Measurements from ENCODE around the gene PYDC1.

- TF ChIP-seq CTCF (IDR thresholded peaks at IDR 0.05) (no peak), POLR2A (IDR thresholded peaks at IDR 0.05) (no peak)
Measured at GRCh38 chr16:31168848-31169247, 48.1 kb downstream of the PYDC1 start.
